Measurements from ENCODE around the gene DGKD. TPM values are rescaled to one million over a fixed set of nuclear protein-coding genes. Genes with fewer than 3 reads are reported as not detected.

Gene DGKD
- total RNA-seq, 1 donor from 2014 or later: 15.3 TPM

DNA sequence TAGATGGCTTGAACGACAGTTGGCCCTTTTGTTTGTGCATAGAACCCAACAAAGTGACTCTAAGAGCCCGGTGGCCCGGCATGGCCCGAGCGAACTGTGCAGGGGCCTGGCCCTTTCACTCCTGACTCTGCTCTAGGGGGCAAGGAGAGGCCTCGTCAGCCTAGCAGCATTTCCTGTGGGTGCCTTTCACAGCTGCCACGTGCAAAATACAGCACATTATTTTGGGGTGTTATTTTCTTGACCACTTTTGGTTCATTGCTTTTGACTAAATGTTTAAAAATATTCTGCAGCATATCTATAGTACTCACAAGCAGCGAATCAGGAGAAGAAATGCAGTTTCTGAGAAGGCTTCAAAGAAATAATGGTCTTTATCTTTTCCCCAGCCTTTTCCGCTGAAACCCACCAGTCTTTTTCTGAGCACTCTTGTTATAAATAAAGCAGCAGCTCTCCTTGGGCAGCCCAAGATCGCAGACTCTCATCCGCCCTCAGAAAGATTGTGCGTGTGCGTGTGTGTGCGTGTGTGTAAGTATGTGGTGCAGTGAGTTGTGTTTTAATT lies 31.3 kb downstream of the DGKD start:
- Mint-ChIP-seq H3K4me3 (ENCODE audit: unreplicated experiment) (no peak overlapping the region), H3K27ac (ENCODE audit: unreplicated experiment) (no peak overlapping the region), H3K27me3 (ENCODE audit: unreplicated experiment) (peaks cover 1% of the 10 kb centered on the region), H3K9me3 (ENCODE audit: unreplicated experiment) (no peaks in the 10 kb centered on the region), H3K36me3 (ENCODE audit: low read depth, unreplicated experiment) (no peaks in the 10 kb centered on the region), H3K4me1 (ENCODE audit: unreplicated experiment) (no peaks in the 10 kb centered on the region)
- TF ChIP-seq CTCF (IDR thresholded peaks at IDR 0.05; ENCODE audit: unreplicated experiment): no peak
- no peak for DNase-seq (ENCODE audit: low spot score)

GRCh38 chr2:233386382-233387041 lies 32.2 kb downstream of the DGKD start:
- H3K4me3 Mint-ChIP-seq (ENCODE audit: unreplicated experiment): no peak overlapping the region
- no peak for DNase-seq (ENCODE audit: low spot score)
- no peak for TF ChIP-seq CTCF (IDR thresholded peaks at IDR 0.05; ENCODE audit: unreplicated experiment)
- H3K36me3 Mint-ChIP-seq (ENCODE audit: low read depth, unreplicated experiment): no peaks in the 10 kb centered on the region
- no peaks in the 10 kb centered on the region for H3K4me1 Mint-ChIP-seq (ENCODE audit: unreplicated experiment)
- H3K27ac Mint-ChIP-seq (ENCODE audit: unreplicated experiment): no peak overlapping the region
- peaks cover 1% of the 10 kb centered on the region for H3K27me3 Mint-ChIP-seq (ENCODE audit: unreplicated experiment)
- no peaks in the 10 kb centered on the region for H3K9me3 Mint-ChIP-seq (ENCODE audit: unreplicated experiment)

- Mint-ChIP-seq H3K27ac (ENCODE audit: unreplicated experiment) (no peak overlapping the region), H3K4me1 (ENCODE audit: unreplicated experiment) (no peaks in the 10 kb centered on the region), H3K36me3 (ENCODE audit: low read depth, unreplicated experiment) (no peaks in the 10 kb centered on the region), H3K4me3 (ENCODE audit: unreplicated experiment) (no peak overlapping the region), H3K27me3 (ENCODE audit: unreplicated experiment) (peaks cover 1% of the 10 kb centered on the region), H3K9me3 (ENCODE audit: unreplicated experiment) (no peaks in the 10 kb centered on the region)
- DNase-seq (ENCODE audit: low spot score): no peak
- no peak for TF ChIP-seq CTCF (IDR thresholded peaks at IDR 0.05; ENCODE audit: unreplicated experiment)
These were observed 32.9 kb downstream of the DGKD start for GRCh38 chr2:233387225-233387624.

DNA sequence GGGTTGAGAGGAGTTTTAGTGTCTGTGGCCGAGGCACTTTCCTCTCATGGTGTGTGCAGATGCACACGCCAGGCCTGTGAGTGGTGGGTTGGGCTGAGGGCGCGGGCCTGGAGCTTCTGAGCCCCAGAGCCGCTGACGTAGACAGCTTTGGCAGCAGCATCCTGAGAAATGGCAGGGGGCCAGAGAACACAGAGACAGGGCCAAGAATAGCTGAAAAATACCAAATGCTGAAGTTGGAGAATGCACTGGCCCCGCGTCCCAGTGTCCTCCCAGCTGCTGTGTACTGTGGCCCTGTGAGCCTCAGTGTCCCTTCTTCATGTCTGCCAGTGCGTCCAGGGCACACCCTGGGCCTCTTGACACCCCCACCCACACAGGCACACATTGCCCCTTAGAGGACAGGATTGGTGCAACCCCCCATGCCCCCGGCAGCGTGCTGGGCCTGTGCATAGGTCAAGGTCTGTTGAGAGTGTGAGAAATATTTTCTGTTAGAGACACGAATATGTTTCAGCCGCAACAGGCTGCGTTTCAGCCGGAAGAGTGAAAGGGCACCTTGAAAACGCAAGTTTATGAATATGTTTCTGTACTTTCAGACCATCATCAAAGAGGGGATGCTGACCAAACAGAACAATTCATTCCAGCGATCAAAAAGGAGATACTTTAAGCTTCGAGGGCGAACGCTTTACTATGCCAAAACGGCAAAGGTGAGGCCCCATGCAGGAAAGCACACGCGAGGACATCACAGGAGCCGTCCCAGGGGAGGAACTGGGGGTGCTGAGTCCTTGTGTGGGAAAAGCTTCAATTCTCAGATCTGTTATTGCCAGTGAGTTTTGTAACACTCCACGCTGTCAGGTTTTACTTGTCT lies 33.6 kb downstream of the DGKD start:
- Mint-ChIP-seq H3K27me3 (ENCODE audit: unreplicated experiment) (peaks cover 1% of the 10 kb centered on the region), H3K9me3 (ENCODE audit: unreplicated experiment) (no peaks in the 10 kb centered on the region), H3K4me3 (ENCODE audit: unreplicated experiment) (no peak overlapping the region), H3K27ac (ENCODE audit: unreplicated experiment) (no peak overlapping the region), H3K36me3 (ENCODE audit: low read depth, unreplicated experiment) (no peaks in the 10 kb centered on the region), H3K4me1 (ENCODE audit: unreplicated experiment) (no peaks in the 10 kb centered on the region)
- no peak for TF ChIP-seq CTCF (IDR thresholded peaks at IDR 0.05; ENCODE audit: unreplicated experiment)
- DNase-seq (ENCODE audit: low spot score): no peak
